Stimulated activated CD4-positive, alpha-beta T cell treated with anti-CD3 and anti-CD28 coated beads, Interleukin-12 subunit alpha, Interleukin-12 subunit beta, amount 100 ng/mL, for 4 hours (primary cell): ENCODE results near the gene CT45A5.
A peak's percentile ranks its signal among the peaks of the same experiment; 100 is the strongest.
"Not testable (repeated sequence)": the region's sequence is repeated elsewhere in the genome, so short reads cannot be mapped to it uniquely, and the experiment has no call there.

Experiments used
- DNase-seq: peaks from one replicate; pipeline ENCODE4 v3.0.0-alpha.2; 2020

Gene CT45A5, protein sequence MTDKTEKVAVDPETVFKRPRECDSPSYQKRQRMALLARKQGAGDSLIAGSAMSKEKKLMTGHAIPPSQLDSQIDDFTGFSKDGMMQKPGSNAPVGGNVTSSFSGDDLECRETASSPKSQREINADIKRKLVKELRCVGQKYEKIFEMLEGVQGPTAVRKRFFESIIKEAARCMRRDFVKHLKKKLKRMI

DNA sequence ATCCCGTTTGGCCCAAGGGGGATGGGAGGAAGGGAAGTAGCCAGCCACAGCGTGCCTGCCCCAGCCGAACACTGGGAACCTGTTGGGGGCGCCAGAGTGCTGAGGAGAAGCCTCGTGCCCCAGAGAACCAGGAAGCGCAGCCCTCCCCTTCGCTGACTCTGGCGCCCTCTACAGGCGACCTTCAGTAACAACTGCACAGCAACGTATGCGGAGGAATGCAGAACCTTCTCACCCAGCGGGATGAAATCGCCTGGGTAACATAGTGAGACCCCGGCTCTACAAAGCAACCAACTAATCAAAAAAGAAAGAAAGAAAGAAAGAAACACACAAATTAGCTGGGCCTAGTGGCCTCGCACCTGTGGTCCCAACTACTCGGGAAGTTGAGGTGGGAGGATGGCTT, at the start of gene CT45A5:
Gene CT45A5 (minus strand): TSS at position 101 of the 400 bp plus-strand sequence. CDS start 3,774 bp downstream, outside the sequence.
- not testable (repeated sequence) for DNase-seq

- DNase-seq, result not testable (repeated sequence)
These were observed 34.6 kb upstream of the CT45A5 start, which contains the start of gene CT45A2 for GRCh38 chrX:135819912-135820311. TSS of gene CT45A2 (minus strand) at chrX:135820012. CDS start at chrX:135816265, 3,747 bp downstream.

- not testable (repeated sequence) for DNase-seq
These were observed 17.4 kb upstream of the CT45A5 start, which contains the start of gene CT45A6 for GRCh38 chrX:135802687-135803086. TSS of gene CT45A6 (minus strand) at chrX:135802787. CDS start at chrX:135798993, 3,794 bp downstream.

- not testable (repeated sequence) for DNase-seq
These were observed 17.2 kb downstream of the CT45A5 start, which contains the start of gene CT45A3 for GRCh38 chrX:135768091-135768490. TSS of gene CT45A3 (minus strand) at chrX:135768191. CDS start at chrX:135764444, 3,747 bp downstream.

- not testable (repeated sequence) for DNase-seq
These were observed 40.6 kb downstream of the CT45A5 start for GRCh38 chrX:135744739-135745138.

GRCh38 chrX:135741192-135741715, 44.0 kb downstream of the CT45A5 start:
- DNase-seq, result no peak

DNA sequence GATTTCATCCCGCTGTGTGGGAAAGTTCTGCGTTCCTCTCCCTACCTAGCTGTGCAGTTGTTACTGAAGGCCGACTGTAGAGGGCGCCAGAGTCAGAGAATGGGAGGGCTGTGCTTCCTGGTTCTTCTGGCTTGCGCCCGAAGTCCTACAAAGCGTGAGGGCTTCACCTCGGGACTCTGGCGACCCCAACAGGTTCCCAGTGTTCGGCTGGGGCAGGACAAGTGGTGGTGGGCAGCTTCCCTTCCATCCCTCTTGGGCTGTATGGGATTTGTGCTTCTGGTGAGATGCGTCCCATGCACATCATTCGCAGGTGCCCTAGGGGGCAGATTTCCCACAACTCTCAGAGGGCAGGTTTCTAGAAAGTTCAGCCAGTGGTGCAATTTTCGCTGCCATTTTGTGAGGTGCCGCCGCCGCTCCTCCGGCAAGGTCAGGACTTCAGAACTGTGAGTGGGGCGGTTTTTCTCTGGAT, 44.6 kb downstream of the CT45A5 start:
- peak; percentile 51 for DNase-seq

GRCh38 chrX:135737366-135738071, 47.8 kb downstream of the CT45A5 start:
- DNase-seq, result no peak

- not testable (repeated sequence) for DNase-seq
These were observed 50.6 kb downstream of the CT45A5 start for GRCh38 chrX:135734666-135735065.
